Mononuclear cell (primary cell): ENCODE measurements around the gene ANO4. TPM values are rescaled to one million over a fixed set of nuclear protein-coding genes. Genes with fewer than 3 reads are reported as not detected.
"Not testable (repeated sequence)": the region's sequence is repeated elsewhere in the genome, so short reads cannot be mapped to it uniquely, and the experiment has no call there.

Source experiments
- H3K27me3 ChIP-seq: 2 replicates; pipeline ENCODE4 v1.6.0; 2011; ENCODE audit warnings: low read length, control low read depth; ENCODE audit not compliant: insufficient read depth
- H3K4me1 ChIP-seq: 2 replicates; pipeline ENCODE4 v1.5.1; 2011; ENCODE audit warnings: mild to moderate bottlenecking, low read length, control low read depth; ENCODE audit not compliant: insufficient read depth
- H3K4me3 ChIP-seq: 2 replicates; pipeline ENCODE4 v1.5.1; 2011; ENCODE audit warnings: mild to moderate bottlenecking, low read length, moderate library complexity
- H3K9me3 ChIP-seq: 2 replicates; pipeline ENCODE4 v1.5.1; 2011; ENCODE audit warnings: low read depth, mild to moderate bottlenecking, control low read depth, low read length
- total RNA-seq: library from RNA; depleted of rRNA; stranded (reverse); fragments of >200 nt; gene quantifications from one replicate; pipeline ENCODE4 v1.2.3, GENCODE V29; 2012

ANO4 gene
- total RNA-seq, 1 donor: not detected

DNA sequence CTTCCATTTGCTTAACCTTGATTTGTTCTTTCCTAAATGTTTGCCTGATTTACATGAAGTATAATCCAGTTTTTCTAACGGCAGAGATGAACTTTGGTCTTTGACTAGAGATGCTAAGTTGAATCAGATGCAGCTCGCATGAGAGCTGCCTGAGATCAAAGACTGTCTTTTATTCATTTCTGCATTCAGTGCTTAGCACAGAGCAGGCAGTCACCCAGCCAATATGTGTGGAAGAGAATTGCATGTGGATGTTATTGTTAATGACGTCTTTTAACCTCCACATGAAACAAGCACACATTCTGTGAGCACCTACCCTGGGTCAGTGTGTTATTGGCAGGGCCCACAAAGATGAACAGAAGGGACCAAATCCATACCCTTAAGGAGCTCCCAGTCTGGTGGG lies 316.3 kb downstream of the ANO4 start:
- Histone ChIP-seq H3K9me3 (no peaks in the 10 kb centered on the region), H3K27me3 (no peaks in the 10 kb centered on the region), H3K4me3 (no peak overlapping the region), H3K4me1 (no peaks in the 10 kb centered on the region)

DNA sequence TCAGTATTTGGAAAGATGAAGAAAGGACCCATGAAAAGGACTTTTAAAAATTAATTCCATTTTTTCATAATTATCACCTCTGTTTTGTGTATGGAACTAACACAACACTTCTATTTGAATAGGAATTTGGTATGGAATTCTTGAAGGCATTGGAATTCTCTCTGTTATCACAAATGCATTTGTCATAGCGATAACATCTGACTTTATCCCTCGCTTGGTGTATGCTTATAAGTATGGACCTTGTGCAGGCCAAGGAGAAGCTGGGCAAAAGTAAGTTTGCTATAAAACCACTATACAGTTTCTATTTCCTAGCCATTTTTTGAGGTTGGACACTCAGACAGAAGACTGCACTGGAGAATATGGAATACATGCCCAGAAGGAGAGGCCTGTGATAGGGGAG lies 316.9 kb downstream of the ANO4 start:
- Histone ChIP-seq H3K4me3 (no peak overlapping the region), H3K9me3 (no peaks in the 10 kb centered on the region), H3K4me1 (no peaks in the 10 kb centered on the region), H3K27me3 (no peaks in the 10 kb centered on the region)

DNA sequence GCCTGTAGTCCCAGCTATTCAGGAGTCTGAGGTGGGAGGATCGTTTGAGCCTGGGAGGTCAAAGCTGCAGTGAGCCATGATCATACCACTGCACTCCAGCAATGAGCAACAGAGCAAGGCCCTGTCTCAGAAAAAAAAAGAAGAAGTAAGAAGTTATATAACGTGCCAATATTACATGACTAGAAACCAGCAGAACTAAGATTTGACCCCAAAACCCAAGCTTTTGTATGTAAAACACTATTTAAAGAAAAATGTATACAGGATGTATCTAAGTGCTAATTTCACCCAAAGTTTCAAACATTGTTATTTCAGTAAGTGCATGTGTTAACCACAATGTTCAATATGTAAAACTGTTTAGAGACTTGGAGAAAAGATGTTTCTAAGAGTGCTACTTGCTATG lies 320.8 kb downstream of the ANO4 start:
- Histone ChIP-seq H3K4me3 (no peak overlapping the region), H3K9me3 (no peaks in the 10 kb centered on the region), H3K27me3 (no peaks in the 10 kb centered on the region), H3K4me1 (no peaks in the 10 kb centered on the region)

GRCh38 chr12:101116911-101117310 lies 322.3 kb downstream of the ANO4 start:
- Histone ChIP-seq H3K9me3 (no peaks in the 10 kb centered on the region), H3K4me3 (no peak overlapping the region), H3K27me3 (no peaks in the 10 kb centered on the region), H3K4me1 (no peaks in the 10 kb centered on the region)

DNA sequence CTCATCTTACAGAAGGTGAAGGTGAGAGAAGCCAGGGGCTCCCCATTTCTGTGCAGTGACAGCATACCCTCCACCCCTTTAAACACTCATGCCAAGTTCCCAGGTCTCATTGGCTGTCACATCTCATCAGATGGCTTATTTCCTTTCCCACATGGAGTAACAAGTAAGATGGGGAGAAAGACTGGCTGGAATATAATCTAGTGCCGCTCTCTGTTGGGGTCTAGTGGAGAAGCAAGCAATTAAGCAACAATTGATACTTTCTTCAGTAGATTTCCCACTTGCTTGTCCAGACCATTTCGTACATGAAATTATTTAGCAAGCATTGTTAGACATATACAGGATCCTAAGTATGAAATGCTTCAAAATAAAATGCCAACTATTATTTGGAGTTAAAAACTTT lies 323.3 kb downstream of the ANO4 start:
- no peaks in the 10 kb centered on the region for H3K4me1 ChIP-seq
- no peaks in the 10 kb centered on the region for H3K27me3 ChIP-seq
- H3K4me3 ChIP-seq: no peak overlapping the region
- no peaks in the 10 kb centered on the region for H3K9me3 ChIP-seq

DNA sequence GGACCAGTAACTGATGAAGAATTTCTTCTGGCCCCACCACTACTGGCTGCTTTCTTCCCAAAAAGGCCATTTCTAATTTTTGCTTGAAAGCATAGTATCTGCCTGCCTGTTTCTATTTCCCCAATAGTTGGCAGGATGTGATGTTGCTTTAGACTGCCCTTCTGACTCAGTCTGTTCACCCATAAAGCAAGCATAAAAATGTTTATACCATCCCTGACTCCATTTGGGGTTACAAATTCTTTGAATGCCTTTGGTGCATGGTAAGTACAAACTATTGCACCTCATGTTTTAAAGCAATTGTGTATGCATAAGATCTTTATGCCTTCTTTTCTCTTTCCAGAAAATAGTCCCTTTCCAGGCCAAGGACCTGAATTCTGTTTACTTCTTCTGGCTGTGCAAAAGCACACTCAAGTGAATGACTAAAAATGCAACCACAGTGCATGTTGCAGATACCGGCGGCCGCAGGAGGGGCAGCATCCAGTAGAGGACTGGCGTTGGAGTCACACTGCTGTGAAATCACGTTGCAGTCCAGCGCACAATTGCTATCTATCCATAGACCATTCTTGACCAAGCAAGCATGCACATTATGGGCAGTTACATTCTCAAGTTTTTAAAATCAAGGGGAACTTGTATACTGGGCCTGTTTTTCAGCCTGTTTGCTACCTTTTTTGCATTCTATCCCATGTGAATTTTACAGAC lies 333.1 kb downstream of the ANO4 start:
- H3K27me3 ChIP-seq: no peaks in the 10 kb centered on the region
- H3K4me3 ChIP-seq: no peak overlapping the region
- H3K9me3 ChIP-seq: no peaks in the 10 kb centered on the region
- H3K4me1 ChIP-seq: no peaks in the 10 kb centered on the region

DNA sequence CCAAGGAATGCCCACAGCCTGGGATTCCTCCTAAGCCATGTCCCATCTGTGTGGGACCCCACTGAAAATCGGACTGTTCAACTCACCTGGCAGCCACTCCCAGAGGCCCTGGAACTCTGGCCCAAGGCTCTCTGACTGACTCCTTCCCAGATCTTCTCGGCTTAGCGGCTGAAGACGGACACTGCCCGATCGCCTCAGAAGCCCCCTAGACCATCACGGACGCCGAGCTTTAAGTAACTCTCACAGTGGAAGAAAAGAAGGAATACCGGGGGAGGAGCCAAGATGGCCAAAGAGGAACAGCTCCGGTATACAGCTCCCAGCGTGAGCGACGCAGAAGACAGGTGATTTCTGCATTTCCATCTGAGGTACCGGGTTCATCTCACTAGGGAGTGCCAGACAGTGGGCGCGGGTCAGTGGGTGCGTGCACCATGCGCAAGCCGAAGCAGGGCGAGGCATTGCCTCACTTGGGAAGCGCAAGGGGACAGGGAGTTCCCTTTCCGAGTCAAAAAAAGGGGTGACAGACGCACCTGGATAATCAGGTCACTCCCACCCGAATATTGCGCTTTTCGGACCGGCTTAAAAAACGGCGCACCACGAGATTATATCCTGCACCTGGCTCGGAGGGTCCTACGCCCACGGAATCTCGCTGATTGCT lies 351.3 kb downstream of the ANO4 start:
- H3K4me1 ChIP-seq, H3K27me3 ChIP-seq, H3K4me3 ChIP-seq, H3K9me3 ChIP-seq: not testable (repeated sequence)

- Histone ChIP-seq H3K4me1 (no peaks in the 10 kb centered on the region), H3K27me3 (no peaks in the 10 kb centered on the region), H3K9me3 (no peaks in the 10 kb centered on the region), H3K4me3 (no peak overlapping the region)
Observed at GRCh38 chr12:101165319-101165718, 370.7 kb downstream of the ANO4 start.

DNA sequence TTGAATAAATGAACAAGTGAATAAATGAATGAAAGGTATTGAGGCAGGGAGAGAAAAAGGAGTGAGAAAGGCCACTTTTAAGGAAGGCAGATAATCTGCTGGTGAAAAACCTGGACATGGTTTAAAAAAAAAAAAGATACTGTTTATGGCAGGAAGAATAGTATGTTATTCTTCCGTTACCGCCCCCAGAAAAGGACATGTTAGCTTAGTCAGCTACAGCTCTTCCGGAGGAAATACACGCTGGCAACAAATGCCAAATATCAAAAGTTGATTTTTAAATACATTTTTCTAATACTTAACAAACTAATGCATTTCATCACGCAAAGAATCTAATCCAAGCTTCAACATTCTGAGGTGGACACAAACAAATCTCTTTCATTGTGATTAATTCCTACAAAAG lies 372.3 kb downstream of the ANO4 start:
- Histone ChIP-seq H3K4me3 (no peak overlapping the region), H3K4me1 (no peaks in the 10 kb centered on the region), H3K9me3 (no peaks in the 10 kb centered on the region), H3K27me3 (no peaks in the 10 kb centered on the region)

DNA sequence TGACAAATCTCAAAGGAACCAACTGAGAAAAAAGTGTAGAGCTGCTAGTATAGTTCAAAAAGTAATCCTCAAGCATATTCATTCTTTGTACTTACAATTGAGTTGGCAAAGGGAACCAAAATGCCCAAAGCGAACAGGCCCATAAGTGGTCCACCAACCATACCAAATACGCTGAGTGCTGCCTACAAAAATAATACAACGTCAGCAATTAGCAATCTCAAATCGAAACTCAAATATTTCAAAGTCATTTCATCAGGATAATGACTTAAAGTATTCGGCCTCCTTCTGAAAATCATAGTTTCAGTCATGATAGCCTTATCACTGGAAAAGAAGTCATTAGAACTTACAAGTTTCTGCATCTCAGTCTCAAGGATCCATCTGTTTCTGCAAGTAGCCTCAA lies 373.4 kb downstream of the ANO4 start:
- Histone ChIP-seq H3K27me3 (no peaks in the 10 kb centered on the region), H3K9me3 (no peaks in the 10 kb centered on the region), H3K4me3 (no peak overlapping the region), H3K4me1 (no peaks in the 10 kb centered on the region)

DNA sequence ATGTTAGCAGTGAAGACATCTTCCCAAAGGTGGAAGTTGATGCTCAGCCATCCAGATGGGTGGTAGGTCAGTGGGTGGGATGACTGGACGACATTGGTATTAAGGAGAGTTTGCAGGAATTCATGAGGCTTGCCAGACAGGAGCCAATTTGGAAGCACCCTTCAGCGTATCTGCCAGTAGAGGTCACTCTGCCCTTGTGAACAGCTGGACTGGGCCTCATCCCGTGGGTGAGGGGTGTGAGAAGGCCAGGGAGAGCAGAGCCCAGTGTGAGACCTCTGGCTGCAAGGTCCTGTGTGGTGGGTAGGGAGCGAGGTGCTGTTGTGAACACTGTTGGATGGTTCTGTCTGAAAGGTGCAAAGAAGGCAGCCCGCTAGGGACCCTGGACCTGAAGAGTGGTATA lies 377.7 kb downstream of the ANO4 start:
- Histone ChIP-seq H3K27me3 (no peaks in the 10 kb centered on the region), H3K9me3 (no peaks in the 10 kb centered on the region), H3K4me3 (no peak overlapping the region), H3K4me1 (no peaks in the 10 kb centered on the region)

DNA sequence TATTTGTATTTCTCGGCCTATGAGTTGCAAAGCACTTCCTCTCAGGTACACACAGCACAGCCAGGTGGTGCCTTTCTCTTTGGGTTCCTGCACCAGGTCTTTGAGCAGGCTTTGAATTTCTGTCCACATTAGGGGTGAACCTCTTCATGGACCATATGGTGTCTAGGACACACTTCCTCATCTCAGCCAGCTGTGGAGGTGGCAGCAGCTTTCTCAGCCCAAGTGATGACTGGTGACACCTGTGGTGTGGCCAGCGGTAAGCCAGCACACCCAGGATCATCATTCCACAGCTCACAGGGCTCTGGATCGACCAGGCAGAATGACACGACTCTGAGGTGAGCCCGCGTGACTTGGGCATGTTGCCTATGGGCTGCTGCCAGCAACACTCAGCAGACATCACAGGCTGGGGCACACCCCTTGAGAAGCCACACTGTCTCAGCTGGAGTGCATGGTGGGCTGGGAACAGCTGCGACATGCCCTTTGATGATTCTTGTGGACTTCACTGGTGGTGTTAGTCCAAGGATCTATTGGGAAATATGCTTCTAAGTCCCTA lies 378.7 kb downstream of the ANO4 start:
- Histone ChIP-seq H3K4me3 (no peak overlapping the region), H3K27me3 (no peaks in the 10 kb centered on the region), H3K9me3 (no peaks in the 10 kb centered on the region), H3K4me1 (no peaks in the 10 kb centered on the region)

GRCh38 chr12:101174541-101174940 lies 380.0 kb downstream of the ANO4 start:
- Histone ChIP-seq H3K4me1 (no peaks in the 10 kb centered on the region), H3K9me3 (no peaks in the 10 kb centered on the region), H3K27me3 (no peaks in the 10 kb centered on the region), H3K4me3 (no peak overlapping the region)
